ENCODE results near the gene DEFB131B.
"Not testable (repeated sequence)": the region's sequence is repeated elsewhere in the genome, so short reads cannot be mapped to it uniquely, and the experiment has no call there.

DEFB131B gene

DNA sequence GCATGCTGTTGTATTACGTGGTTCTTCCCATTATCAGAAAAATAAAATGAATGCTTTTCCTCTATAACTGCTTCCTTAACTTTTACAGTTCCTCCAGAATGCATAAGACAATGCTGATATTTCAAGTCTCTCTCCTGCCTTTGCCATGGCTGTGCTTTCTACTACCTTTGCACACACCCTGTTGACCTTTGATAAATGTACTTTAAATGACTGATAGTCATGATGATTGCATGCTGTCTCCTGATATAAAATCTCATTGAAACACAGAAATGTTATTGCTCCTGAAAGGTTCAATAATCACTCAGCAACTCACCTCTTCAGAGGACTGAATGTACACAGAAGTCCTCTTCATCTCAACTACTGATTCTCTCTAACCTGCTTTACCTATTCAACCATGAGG, at the start of gene DEFB131B:
Gene DEFB131B, plus strand, starts transcription at position 395 of the 400 bp plus-strand sequence. Its CDS starts 0 bp downstream, at position 395.
- not testable (repeated sequence) for H3K27ac ChIP-seq

DNA sequence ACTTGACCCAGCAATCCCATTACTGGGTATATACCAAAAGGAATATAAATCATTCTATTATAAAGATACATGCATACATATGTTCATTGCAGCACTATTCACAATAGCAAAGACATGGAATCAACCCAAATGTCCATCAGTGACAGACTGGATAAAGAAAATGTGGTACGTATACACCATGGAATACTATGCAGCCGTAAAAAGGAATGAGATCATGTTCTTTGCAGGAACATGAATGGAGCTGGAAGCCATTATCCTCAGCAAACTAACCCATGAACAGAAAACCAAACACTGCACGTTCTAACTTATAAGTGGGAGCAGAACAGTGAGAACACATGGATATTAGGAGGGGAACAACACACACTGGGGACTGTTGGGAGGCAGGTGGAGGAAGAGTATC, 49.0 kb upstream of the DEFB131B start:
- not testable (repeated sequence) for H3K27ac ChIP-seq

DNA sequence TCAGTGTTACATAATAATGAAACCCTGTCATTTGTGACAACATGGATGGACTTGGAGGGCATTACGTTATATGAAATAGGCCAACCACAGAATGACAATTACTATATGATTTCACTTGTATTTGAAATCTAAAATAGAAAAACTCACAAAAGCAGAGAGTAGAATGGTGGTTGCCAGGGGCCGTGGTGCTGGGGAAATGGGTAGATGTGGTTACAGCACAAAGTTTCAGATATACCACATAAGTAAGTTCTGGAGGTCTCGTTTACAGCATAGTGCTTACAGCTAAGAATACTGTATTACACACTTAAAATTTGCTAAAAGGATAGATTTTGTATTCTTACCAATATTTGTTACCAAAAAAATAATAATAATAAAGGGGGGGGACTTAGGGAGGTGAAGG, 48.6 kb upstream of the DEFB131B start:
- not testable (repeated sequence) for H3K27ac ChIP-seq

GRCh38 chr11:71832811-71833210, 45.4 kb upstream of the DEFB131B start, which contains the start of gene DEFB108B:
TSS of gene DEFB108B (plus strand) at chr11:71833200. CDS start at chr11:71833200, 0 bp downstream.
- H3K27ac ChIP-seq: not testable (repeated sequence)

DNA sequence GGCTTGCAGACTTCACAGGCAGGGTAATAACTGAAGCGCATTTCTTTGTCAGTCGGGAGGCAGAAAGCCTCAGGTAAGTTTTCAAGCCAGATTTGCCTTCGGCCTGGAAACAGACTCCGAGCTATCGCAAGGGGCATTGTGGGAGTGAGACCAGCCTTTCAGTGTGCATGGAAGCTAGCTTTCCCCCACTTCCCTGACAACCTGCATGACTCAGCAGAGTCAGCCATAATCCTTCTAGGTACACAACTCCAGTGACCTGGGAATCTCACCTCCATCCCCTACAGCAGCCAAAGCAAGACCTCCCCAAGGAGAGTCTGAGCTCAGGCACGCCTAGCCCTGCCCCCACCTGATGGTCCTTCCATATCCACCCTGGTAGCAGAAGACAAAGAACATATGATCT, 35.5 kb upstream of the DEFB131B start:
- not testable (repeated sequence) for H3K27ac ChIP-seq

- not testable (repeated sequence) for H3K27ac ChIP-seq
These were observed 34.9 kb upstream of the DEFB131B start for GRCh38 chr11:71843355-71843754.

DNA sequence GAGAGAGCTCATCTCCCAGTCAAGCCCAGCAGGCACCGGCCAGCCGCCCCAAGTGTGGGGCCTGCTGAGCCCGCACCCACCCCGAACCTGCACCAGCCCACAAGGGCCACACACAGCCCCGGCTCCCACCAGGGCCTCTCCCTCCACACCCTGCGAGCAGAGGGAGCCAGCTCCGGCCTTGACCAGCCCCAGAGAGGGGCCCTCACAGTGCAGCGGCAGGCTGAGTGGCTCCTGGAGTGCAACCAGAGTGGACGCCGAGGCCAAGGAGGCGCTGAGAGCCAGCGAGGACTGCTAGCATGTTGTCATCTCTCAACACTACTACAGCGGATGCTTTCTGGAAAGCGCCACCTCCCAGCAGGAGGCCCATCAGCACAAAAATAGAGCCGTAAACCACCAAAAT, 34.4 kb upstream of the DEFB131B start:
- no peak for TF ChIP-seq ZFX (IDR thresholded peaks at IDR 0.05)
- TF ChIP-seq, protein P1, sequence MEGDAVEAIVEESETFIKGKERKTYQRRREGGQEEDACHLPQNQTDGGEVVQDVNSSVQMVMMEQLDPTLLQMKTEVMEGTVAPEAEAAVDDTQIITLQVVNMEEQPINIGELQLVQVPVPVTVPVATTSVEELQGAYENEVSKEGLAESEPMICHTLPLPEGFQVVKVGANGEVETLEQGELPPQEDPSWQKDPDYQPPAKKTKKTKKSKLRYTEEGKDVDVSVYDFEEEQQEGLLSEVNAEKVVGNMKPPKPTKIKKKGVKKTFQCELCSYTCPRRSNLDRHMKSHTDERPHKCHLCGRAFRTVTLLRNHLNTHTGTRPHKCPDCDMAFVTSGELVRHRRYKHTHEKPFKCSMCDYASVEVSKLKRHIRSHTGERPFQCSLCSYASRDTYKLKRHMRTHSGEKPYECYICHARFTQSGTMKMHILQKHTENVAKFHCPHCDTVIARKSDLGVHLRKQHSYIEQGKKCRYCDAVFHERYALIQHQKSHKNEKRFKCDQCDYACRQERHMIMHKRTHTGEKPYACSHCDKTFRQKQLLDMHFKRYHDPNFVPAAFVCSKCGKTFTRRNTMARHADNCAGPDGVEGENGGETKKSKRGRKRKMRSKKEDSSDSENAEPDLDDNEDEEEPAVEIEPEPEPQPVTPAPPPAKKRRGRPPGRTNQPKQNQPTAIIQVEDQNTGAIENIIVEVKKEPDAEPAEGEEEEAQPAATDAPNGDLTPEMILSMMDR (conservative IDR thresholded peaks at IDR 0.05): no peak
- H3K27ac ChIP-seq: no peak overlapping the region

DNA sequence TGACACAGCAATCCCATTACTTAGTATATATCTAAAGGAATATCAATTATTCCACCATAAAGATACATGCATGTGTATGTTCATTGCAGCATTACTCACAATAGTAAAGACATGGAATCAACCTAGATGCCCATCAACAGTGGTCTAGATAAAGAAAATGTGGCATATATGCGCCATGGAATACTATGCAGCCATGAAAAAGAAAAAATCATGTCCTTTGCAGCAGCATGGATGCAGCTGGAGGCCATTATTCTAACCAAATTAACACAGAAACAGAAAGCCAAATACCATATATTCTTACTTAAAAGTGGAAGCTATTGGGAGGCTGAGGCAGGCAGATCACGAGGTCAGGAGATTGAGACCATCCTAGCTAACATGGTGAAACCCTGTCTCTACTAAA, 24.4 kb upstream of the DEFB131B start:
- not testable (repeated sequence) for H3K27ac ChIP-seq

- H3K27ac ChIP-seq: not testable (repeated sequence)
These were observed 22.4 kb upstream of the DEFB131B start for GRCh38 chr11:71855880-71856279.

- H3K27ac ChIP-seq: not testable (repeated sequence)
These were observed 17.4 kb upstream of the DEFB131B start for GRCh38 chr11:71860835-71861234.

DNA sequence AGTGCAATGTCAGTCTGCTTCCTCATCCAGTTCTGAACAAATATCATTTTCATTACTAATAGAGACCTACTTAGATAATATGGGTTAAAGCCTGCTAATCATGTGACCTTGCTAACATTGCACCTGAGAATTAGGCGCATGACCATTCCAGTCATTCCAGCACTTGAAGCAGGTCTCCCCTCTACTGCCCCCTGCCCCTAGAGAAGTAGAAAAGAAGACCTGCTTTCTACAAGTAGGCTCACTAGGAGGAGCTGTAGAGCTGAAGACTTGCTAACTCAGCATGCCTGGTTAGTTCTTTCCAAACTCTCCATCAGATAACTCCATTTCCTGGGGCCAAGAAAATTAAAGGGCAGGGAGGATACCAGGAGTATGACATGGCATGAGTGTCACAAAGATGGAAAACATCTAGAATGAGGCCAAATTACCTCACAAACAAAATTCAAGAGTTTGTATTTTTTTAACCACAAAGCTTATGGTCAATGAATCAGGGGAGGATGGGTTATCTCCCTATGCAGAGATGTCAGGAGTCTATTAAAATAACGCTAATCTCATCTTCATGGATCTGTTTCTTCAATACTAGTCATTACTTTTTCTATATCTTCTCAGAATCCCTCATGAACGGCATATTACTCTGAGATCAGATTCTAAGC, 14.2 kb upstream of the DEFB131B start:
- not testable (repeated sequence) for H3K27ac ChIP-seq

GRCh38 chr11:71867209-71867608, 11.0 kb upstream of the DEFB131B start:
- H3K27ac ChIP-seq: not testable (repeated sequence)

More for the DNA sequence above, 14.2 kb upstream of the DEFB131B start:
- TF ChIP-seq, protein P1 (conservative IDR thresholded peaks at IDR 0.05): peak; percentile 89

DNA sequence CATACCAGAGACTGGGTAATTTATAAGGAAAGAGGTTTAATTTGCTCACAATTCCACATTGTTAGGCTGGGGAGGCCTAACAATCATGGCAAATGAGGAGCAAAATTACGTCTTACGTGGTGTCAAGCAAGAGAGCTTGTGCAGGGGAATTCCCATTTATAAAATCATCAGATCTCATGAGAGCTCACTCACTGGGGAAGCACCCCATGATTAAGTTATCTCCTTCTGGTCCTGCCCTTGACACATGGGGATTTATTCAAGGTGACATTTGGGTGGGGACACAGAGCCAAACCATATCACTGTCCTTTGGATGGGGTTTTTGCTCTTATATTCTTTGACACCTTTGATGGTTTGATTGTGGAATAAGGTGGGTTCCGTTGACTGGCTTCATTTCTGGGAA, 8.3 kb upstream of the DEFB131B start:
- H3K27ac ChIP-seq: not testable (repeated sequence)

DNA sequence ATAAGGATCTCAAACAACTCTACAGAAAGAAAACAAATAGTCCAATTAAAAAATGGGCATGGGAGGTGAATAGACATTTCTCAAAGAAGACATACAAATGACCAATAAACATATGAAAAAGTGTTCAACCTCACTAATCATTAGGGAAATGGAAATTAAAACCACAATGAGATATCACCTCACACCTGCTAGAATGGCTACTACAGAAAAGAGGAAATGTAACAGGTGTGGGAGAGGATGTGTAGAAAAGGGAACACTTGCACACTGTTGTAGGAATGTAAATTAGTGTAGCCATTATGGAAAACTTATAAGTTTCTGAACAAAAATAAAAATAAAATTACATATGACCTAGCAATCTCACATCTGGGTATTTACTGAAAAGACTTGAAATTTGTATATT, 7.6 kb upstream of the DEFB131B start:
- H3K27ac ChIP-seq: not testable (repeated sequence)

DNA sequence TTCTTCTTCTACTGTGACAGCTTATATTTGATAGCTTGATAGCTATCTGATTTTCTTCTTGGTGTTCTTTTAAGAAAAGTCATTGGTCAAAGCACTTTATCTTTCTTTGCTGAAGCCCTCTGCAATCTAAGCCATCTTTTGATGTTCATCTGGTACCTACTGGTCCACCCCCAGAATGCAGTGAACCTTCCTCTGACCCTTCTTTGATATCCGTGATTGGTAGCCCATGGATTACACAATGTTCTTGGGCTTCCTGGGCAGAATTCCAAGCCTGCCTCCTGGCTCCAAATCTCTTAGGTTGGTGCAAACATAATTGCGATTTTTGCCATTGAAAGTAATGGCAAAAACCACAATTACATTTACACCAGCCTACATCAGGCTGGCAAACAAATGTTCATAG, 2.0 kb upstream of the DEFB131B start:
- H3K27ac ChIP-seq: not testable (repeated sequence)

GRCh38 chr11:71885806-71886205, 7.6 kb downstream of the DEFB131B start:
- H3K27ac ChIP-seq: not testable (repeated sequence)

- H3K27ac ChIP-seq: not testable (repeated sequence)
These were observed 10.2 kb downstream of the DEFB131B start for GRCh38 chr11:71888335-71889010.

GRCh38 chr11:71889181-71889872, 11.1 kb downstream of the DEFB131B start:
- not testable (repeated sequence) for H3K27ac ChIP-seq
